GM19468 (cell line): Measurements from ENCODE around the gene SMIM32.

Source experiments
- ATAC-seq: cut with Tn5 transposase; IDR thresholded peaks from one replicate; pipeline ENCODE4 v1.9.1; 2021; ENCODE audit warnings: mild to moderate bottlenecking, moderate library complexity, moderate number of reproducible peaks; ENCODE audit not compliant: unreplicated experiment; ENCODE audit errors: extremely low read depth

The SMIM32 gene

DNA sequence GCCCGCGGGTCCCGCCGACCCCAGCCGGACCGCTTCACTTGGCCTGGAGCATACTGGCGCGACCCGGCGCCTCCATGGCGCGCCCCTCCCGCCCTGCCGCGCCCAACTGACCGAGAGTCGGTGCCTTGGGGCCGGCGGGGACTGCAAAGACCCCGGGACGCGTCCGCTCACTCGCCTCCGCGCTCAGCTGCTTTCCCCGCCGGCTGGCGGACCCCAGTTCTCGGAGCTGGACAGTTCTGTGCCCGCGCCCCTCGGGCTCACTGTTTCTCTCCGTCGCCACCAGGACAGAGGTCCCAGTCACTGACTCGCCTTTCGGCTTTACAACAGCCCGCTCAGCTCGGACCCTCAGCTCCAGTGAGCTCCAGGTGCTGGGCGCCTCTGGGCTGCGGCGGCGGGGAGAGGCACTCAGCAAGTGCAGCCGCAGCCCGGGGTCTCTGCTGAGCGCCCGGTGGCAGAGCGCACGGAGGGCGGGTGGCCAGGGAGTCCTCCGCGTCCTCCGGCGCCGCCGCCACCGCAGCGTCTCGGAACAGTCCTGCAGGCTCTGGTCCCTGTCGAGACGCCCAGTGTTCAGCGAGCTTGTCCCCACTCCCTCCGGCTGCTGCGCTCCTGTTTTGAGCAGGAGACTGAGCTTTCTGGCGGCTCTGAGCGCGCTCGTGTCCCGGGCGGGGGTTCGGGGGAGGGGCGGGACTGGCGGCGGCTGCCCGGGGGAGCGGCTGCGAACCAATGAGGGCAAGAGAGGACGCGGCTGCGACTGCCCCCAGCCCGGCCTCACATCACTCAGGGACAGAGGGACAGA is at the start of gene SMIM32:
SMIM32 (minus strand) TSS at position 637 of the 796 bp plus-strand sequence. CDS start 638 bp downstream, outside the sequence.
- ATAC-seq, result no peak

DNA sequence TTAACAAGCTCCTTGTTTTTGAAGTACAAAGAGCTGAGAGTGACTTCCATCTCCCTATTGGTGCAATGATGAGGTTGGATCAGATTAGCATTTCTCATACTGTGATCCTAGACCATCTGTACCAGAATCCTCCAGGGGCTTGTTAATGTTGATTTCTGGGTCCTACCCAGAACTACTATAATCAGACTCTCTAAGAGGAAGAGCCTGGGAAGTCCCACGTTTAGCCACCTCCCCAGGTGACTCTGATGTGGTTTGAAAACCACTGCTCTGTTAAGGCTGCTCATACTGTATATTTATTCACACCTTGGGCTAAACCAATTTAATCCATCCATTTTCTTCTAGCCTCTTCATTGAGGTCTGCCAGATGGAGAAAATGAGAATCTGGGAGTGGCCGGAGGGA is 49.6 kb upstream of the SMIM32 start:
- ATAC-seq, result no peak

DNA sequence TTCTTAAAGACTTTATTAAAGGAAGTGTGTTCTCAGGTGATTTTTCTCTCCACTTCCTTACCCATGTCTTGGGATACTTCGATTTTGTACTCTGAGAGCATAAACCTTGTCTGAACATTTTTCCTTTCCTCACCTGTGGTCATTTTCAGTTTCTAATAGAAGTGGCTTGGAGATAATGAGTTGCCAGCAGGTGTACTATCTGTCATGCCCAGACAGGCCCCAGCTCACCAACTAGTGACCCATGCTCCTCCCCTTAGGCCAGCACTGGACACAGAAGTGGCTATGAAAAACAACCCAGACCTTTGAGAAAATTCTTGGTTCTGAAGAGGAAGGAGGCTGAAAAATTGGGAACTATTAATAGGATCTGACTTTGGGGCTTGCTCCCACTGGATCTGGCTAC is 49.2 kb upstream of the SMIM32 start:
- no peak for ATAC-seq

DNA sequence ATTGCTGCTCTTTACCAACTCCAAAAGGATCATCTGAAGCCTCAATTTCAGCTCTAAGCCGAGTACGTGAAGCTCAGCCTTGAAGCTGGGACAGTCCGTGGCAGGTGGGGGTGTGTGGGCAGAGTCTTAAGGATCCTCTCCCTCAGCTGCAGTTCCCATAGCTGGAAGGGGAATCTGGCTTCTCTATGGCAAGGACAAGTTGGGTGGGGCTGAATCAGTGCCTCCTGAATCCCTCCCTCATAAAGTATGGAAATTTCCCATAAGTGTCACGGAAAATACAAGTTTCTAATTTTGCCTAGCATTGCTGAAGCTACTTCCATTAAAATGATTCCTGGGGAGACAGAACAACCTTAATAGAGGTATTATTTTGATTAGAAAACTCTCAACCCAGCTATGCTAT is 47.9 kb upstream of the SMIM32 start:
- no peak for ATAC-seq

DNA sequence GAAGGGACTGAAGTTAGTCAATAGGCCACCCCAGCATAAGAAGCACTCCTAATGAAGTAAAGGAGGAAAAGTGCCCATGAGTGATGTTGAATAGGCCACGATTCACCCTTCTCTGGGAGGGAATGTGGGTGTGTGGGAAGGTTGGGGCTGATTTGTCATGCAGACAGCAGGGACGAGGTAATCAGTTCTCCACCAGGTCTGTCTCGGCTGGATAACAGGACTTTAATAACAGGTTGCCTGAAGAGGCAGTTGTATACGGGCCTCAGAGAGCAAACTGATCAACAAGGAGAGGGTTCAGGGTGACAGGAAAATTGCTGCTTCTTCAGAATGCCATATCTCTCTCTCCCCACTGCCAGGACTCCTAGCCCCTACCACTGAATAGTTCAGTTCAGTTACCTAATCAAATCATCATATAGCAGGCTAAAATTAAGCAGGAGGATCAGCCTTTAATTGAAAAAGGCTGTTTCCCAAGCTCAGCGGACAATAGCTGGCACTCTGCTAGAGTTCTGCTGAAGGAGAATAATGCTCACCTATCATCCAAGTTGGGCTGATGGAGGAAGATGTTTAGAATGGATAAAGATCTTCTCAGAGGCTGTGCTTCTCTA is 43.6 kb upstream of the SMIM32 start:
- ATAC-seq, result no peak

DNA sequence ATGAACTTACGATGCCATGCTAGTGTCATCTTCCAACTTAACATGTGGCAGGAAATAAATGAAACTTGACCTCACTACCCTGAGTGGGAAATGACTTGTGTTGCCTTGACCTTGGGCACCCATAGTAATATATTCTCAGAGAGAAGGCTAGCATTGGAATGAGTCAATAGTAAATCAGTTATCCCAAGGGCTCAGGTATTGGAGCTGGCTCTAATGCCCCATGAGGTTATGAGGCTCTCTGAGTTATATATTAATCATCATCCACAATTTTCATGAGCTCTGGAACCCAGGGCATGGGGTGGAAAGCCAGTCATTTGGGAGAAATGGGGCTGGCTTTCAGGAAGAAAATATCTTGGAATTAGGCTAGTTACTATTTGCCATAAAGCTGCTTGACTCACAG is 42.4 kb upstream of the SMIM32 start:
- ATAC-seq, result no peak

DNA sequence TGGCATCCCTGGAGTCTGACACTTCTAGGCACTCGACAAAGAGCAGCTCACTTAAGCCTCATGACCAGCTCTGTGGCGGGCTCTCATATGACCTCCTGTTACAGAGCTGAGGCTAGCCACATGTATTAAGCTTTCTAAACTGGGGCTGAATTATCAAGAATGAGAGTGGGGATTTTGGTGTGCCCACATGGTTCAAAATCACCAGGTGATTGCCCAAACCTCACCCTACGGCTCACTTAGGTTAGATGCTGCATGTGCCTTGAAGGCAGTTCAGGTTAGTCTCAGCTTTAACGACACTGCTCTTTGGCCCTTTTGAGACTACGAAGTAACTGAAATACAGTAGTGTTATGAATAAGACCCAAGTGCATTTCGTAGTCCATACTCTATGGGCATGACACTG is 39.4 kb upstream of the SMIM32 start:
- ATAC-seq, result peak; percentile 33

DNA sequence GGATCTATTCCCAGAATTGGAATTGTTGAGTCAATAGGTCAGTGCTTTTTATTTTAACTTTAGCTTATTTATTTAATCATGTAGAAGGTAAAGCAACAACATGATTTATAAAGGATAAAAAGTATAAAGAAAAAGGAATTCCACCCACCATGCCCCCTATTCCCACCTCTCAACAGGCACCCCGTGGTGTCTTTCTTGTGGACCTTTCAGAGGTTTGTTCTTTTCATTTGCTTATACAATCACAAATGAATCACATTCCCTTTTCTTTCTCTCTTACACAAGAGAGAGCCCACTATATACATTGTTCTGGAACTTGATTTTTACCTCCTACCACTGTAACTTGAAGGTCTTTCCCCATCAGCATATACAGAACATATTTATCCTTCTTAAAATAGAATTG is 37.2 kb upstream of the SMIM32 start:
- no peak for ATAC-seq

DNA sequence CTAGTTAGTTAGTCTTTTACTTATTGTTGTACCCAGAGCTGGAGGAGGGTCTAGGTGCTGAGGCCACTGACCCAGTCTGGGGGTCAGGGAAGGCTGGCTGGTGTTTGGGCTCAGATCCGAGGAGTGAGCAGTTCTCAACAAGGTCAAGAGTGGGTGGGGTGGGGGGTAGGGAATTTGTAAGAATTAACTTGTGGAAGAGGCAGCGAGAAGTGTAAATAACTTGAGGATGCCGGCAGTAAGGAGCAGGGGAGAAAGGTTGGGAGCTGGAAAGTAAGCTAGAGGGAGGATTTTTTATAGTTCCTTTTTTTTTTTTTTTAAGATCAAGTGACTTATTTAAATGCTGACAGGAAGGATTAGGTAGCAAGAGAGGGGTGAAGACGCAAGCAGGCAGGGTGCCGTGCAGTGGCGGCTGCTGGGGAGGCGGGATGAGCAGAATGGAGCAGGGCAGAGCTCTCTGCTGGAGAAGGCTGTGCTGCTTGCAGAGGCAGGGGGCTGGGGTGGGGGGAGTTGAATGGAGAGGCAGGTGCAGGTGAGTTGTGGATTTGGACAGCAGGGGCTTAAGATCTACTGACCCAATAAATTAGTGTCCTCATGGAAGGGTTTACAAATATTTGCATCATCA is 35.3 kb upstream of the SMIM32 start:
- ATAC-seq, result no peak

DNA sequence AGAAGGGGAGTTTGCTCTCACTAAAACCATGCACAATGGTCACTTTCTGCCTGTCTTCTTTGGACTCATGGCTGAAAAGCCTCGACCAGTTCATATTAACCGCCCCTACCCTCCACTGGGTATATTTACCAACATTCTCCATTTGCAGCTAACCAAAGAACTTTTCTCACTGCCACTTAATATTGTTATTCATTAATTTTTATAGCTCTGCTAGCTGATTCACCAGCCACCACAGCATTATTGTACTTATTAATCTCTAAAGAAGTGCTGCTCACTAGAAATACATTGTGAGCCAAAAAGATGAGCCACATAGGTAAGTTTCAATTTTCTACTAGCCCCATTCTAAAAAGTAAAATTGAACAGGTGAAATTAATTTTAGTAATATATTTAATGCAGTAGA is 33.4 kb upstream of the SMIM32 start:
- no peak for ATAC-seq

DNA sequence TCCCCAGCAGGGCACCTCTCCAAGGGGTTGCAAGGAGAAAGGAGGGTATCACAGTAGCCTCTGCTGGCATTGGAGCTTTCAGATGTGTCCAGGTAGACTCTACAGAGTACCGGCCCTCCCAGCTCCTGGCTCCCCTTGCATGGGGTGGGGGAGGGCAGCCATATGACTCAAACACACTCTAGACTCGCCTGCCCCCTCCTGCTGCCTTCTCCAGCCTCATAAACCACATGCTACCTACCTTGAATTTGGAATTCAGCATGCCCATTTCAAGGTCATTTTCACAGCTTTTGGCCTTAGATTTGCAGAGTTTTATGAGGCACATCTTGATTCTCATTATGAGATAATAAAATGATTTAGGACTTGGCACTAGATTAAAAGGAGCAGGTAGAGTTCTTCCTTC is 32.8 kb upstream of the SMIM32 start:
- no peak for ATAC-seq

DNA sequence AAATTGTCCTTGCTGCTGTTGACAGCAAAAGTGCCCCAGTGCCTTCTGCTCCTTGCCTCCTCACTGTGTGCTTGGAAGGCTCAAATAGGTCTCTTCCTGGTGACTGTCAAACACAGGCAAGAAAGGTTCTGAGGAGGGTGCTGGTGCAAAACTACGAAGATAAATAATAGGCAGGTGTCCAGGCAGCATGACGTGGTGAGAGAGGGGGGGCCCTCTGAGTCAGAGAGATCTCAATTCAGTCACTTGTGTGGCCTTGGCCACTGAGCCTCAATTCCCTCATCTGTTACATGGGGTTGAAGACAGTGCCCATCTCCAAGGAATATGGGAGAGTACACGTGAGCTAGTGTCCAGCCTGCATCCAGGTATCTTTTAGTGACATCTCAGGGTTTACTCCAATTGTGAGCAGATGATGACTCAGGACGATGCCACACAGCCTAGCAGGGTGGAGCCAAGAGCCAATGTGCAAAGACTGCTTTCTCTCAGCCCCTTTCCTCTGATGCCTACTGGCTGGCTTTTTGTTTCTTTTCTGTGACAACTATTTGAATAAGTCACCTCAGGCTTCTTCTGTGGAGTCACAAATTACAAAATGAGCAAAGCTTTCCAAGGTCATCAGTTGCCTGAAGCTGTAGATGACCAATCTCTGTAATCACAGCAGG is 29.7 kb upstream of the SMIM32 start:
- no peak for ATAC-seq

DNA sequence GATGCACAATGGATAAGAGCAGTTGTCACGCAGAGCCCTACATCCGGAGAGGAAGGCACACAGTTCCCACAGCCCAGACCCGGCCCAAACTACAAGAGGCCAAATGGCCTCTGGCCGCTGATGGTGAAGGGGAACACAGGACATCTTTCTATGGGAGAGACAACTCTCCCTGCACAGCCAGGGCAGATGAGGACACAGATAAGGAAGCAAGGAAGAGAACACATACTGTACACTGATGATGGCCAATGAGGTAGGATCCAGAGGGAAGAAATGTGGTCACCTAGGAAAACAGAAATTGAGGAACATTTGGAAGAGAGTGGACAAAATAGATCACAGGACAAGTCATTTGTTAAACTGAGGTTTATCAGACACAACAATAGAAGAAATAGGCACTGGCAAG is 28.4 kb upstream of the SMIM32 start:
- no peak for ATAC-seq

DNA sequence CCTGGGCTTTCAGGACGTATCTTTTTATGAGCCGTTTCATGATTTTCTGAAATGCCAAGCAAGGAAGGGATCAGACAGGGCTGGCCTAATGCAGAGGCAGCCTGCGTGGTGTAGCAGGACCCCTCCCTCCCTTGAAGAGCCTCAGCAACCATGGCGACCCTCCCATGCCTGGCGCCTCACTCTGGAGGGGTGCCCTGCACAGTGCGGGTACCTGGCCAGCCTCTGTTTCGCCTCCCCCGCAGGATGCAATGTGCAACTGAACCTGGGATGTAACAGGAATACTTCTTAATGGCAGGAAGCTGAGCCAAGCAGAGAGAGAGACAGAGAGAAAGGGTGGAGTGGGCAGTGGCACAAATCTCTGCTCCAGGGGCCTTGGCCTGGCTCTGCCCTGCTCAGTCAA is 23.3 kb upstream of the SMIM32 start:
- ATAC-seq, result no peak

DNA sequence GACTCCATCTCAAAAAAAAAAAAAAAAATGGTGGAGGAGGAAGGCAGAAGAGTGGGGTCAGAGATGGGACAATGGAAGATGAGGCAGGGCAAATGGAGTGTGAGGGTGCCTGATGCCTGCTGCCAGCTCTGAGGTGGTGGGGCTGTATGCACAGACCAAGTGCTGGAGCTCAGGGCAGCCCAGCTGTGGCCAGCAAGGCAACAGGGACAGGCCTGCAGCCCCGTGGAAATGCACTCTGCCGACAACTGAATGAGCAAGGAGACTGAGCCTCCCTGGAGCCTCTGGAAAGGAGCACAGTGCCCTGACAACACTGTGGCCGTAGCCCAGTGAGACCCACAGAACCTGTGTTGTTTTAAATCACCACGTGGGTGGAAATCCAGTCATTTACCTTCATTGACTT is 22.9 kb upstream of the SMIM32 start:
- no peak for ATAC-seq

DNA sequence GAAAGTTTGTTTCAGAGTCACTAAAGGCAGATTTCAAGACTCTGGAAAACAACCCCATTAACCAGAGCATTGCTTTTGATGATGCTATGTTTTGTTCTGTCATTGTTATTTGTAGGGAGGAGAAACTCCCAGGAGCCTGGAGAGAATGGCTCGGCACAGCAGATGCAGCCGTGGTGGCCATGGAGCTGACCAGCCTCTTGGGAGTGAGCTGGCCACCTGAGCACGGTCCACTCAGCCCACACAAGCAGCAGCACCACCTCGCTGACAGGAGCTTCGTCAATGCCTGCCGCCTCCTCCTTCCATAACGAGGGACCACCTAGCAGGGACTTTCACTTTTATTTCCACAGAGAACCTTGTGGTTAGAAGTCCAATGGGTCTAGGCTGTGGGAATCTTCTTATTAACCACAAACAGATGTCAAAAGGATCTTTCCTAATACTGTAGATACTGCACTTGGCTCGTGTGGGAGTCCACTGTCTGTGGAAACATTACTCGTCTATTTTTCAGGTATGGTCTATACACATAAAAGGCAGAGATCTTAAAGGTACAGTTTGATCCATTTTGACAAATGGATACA is 21.0 kb upstream of the SMIM32 start:
- no peak for ATAC-seq

DNA sequence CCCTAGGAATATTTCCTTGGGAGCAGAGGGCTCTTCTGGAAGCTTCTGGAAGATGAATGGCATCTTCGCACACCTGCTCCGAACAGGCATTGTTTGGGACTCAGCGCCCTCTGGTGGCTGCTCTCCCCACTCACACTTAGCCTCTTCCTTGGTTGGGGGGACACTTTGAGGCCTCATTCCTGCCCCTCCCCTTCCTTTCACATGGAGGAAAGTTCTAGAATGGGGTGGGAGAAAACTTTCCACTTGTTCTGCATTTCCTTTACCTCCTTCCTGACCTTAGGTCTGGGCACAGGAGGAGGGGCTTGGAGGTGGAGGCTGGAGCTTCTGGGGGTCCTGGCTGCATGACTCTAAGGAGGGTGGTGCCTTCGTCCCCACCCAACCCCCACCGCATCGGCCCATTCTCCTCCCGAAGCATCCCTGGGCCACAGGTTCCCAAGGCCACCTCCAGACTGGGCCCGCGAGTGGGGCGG is 19.3 kb upstream of the SMIM32 start:
- no peak for ATAC-seq

DNA sequence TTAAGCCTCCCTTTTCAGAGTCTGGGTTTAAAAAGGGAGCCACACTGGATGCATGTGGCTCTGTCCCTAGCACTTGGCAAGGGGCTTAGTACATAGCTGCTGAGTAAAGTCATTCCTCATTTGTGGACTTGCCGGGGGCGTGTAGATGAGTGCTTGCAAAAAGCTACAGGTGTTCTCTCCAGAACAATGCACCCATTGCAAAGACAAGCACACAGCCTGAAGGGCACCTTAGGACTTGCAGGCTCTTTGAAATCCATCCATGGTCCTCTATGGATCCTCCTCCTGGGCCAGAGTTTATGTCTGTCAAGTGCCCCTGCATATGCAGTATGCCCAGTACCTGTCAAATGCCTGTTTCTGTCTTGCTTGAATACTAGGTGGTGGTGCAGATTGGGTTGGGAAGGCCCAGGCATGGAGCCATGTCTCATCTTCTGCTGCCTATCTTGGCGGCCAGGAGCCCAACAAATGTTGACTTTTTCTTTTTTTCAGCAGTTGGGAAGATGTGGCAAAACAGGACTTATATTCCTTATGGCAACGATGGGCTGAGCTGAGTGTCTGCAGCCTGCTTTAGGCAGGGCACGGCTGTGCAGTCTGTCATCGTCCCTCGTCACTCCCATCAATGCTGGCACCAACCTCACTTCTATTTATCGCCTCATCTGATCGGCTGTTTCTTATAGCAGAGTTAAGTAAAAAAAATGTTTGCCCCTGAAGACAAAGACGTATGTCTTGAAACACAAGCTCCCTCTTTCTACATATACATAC is 18.5 kb upstream of the SMIM32 start:
- no peak for ATAC-seq

DNA sequence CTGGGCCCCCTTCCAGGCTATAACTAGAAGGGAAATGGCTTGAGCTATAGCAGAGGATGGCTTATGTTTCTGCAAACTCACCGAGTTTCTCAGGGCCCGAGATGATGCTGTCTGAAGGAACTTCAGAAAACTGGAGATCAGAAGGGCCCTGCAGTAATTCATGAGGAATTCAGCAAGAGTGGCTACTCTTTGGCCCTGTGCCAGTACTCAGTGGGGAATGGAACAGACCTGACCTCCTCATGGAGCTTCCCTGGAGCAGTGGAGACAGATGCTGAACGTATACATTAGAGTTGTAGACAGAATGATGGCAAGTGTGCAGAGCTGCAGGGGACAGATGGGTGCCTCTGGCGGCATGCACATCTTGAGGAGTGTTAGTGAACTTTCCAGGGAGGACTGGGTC is 17.3 kb upstream of the SMIM32 start:
- ATAC-seq, result no peak

DNA sequence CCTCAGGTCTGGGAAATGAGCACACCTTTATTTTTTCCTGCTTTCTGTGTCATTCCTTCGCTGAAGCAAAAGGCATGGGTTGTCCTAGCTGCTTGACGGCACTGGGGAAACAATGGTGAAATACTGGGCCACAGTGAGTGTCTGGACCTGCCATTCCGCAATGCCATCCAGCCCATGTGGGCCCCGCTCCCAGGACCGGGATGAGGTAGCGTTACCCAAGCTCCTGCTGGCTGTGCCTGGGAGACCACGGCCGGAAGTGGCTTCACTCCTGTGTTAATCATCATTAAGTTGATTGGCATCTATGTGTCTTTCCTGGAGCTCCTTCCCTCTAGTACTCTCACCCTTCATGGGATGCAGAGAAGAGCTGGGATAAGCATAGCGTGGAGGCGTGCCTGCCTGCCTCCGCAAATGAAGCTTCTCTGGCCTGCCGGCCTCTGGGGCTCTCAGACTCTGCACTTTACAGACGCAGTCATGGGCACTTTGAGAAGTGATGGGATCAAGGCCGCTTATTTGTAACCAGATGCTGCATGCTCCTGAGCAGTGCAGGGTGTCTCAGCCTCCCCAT is 16.5 kb upstream of the SMIM32 start:
- ATAC-seq, result no peak
